Suppressor macrophage treated with lipopolysaccharide for 1 hour (primary cell): ENCODE measurements around the gene RASSF7.
"Not testable (repeated sequence)": the region's sequence is repeated elsewhere in the genome, so short reads cannot be mapped to it uniquely, and the experiment has no call there.

Experiments used
- DNase-seq, 3 donors: peaks; one replicate each; pipeline ENCODE4 v3.0.0-alpha.2; 2020 to 2022

RASSF7 gene, protein sequence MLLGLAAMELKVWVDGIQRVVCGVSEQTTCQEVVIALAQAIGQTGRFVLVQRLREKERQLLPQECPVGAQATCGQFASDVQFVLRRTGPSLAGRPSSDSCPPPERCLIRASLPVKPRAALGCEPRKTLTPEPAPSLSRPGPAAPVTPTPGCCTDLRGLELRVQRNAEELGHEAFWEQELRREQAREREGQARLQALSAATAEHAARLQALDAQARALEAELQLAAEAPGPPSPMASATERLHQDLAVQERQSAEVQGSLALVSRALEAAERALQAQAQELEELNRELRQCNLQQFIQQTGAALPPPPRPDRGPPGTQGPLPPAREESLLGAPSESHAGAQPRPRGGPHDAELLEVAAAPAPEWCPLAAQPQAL

DNA sequence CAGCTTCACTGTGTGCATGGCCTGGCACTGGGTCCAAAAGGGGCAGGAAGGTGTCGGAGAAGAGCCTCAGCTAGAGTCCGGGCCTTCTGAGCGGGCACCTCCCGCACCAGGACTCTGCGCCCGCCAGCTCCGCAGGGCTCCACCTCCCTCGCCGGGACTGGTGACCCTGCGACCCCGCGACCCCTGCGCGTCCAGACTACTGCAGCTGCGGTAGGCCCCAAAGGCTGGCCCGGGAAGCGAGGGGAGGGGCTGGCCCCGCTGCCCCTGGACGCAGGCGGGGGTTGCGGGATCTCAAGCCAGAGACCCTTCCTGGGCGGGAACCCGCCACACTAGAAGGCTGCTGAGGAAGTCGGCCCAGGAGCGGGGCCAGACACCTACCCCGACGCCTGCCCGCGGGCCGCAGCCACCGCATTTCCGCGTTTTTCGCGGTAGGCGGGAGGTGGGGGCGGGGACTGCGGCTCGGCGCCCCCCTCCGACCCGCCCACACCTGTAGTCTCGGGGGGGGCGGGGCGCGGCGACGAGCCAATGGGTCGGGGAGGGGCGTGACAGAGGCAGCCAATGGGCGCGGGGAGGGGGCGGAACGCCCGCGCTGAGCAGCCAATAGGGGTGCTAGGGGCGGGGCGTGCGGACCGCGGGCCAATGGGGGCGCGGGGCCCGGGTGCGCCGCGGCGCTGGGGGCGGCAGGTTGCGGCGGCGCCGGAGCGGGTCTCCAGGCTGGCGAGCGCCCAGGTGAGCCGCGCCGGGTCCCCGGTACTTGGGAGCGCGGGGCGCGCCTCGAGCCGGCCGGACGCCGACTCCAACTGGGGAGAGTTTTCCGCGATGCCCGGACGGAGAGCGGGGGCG, at the start of gene RASSF7, which contains the start of gene LMNTD2:
Gene RASSF7 (plus strand): TSS at position 666 of the 843 bp plus-strand sequence. CDS start 799 bp downstream, outside the sequence.
Gene LMNTD2 (minus strand): TSS at position 434 of the 843 bp plus-strand sequence. CDS start 22 bp downstream, at position 412.
- DNase-seq, result peak; percentile 93 to 98 (median 95)

DNA sequence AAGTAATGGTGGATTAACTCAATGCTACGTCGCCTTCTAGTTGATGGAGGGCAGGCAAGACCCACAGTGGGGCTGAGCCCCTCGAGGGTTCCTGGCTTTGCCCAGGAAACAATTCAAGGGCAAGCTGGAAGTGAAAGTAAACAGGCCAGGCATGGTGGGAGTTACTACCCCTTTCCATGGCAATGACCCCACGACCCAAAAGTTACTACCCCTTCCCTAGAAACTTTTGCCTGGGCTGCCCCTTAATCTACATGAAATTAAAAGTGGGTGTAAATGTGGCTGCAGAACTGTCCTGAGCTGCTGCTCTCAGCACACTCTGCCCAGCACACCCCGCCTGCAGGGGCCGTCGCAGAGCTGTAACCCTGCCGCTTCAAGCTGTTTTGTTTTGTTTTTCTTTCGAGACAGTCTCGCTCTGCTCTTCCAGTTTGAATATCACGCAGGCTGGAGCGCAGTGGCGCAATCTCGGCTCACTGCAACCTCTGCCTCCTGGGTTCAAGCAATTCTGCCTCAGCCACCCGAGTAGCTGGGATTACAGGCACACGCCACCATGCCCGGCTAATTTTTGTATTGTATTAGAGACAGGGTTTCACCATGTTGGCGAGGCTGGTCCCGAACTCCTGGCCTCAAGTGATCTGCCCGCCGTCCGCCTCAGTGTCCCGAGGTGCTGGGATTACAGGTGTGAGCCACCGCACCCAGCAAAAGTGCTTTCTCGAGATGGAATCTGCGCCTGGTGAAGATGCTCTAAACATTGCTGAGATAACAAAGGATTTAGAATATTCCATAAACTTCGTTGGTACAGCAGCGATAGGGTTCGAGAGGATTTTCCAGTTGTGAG, 47.8 kb upstream of the RASSF7 start:
- DNase-seq, result peak in 1 of 3 donors; percentile 37

DNA sequence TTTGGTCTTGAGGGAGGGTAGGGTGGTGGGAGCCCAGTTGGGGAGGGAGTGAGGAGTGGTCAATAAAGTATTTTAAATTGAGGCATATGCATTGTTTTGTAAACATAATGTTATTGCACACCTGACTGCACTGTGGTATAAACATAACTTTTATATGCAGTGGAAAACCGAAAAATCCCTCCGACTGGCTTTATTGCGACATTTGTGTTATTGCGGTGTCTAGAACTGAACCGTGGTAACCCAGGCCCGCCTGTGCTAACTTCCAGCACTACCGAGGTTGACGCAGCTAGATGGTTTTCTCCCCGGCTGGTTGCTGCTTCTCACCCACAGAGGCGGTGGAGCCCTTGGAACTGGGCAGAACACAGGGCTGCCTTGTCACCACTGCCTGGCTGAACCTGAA, 46.2 kb upstream of the RASSF7 start:
- no peak for DNase-seq

DNA sequence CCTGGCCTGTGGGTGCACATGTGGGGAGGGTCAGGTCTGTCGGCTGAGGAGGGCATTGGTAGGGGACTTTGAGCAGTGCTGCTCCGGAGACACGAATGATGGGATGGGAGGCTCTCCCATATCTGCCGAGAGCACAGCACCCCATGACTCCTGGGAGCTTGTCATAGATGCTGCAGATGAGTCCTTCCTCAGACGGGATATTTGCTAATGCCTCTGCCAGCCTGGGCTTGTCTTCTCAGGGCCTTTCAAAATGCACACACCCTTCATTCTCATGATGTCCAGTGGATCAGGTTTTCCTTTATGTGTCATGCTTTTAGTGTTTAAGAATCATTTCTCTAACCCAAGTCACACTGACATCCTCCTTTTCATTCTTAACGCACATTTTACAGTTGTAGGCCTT, 45.6 kb upstream of the RASSF7 start:
- DNase-seq, result no peak

DNA sequence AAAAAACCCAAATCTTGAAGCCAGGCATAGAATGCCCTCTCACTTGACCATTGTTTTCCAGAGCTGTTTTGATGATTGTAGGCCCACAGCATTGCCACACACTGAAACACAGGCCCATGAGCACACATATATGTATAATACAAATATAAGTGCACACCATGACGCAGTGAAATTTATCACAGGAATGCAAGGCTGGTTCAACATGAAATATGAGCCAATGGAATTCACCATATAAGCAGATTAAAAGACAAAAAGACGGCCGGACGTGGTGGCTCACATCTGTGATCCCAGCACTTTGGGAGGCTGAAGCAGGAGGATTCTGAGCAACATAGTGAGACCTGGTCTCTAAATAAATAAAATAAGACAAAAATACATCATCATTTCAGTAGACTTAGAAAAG, 44.4 kb upstream of the RASSF7 start:
- DNase-seq, result no peak

DNA sequence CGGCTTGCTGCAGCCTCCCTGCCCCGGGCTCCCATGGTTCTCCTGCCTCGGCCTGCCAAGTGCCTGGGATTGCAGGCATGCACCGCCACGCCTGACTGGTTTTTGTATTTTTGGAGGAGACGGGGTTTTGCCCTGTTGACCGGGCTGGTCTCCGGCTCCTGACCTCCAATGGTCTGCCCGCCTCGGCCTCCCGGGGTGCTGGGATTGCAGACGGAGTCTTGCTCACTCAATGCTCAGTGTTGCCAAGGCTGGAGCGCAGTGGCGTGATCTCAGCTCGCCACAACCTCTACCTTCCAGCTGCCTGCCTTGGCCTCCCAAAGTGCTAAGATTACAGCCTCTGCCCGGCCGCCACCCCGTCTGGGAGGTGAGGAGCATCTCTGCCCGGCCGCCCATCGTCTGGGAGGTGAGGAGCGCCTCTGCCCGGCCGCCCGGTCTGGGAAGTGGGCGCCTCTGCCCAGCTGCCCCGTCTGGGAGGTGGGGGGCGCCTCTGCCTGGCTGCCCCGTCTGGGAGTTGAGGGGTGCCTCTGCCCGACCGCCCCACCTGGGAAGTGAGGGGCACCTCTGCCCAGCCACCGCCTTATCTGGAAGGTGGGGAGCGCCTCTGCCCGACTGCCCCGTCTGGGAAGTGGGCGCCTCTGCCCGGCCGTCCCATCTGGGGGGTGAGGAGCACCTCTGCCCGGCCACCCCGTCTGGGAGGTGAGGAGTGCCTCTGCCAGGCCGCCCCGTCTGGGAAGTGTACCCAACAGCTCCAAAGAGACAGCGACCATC, 43.7 kb upstream of the RASSF7 start:
- not testable (repeated sequence) for DNase-seq

DNA sequence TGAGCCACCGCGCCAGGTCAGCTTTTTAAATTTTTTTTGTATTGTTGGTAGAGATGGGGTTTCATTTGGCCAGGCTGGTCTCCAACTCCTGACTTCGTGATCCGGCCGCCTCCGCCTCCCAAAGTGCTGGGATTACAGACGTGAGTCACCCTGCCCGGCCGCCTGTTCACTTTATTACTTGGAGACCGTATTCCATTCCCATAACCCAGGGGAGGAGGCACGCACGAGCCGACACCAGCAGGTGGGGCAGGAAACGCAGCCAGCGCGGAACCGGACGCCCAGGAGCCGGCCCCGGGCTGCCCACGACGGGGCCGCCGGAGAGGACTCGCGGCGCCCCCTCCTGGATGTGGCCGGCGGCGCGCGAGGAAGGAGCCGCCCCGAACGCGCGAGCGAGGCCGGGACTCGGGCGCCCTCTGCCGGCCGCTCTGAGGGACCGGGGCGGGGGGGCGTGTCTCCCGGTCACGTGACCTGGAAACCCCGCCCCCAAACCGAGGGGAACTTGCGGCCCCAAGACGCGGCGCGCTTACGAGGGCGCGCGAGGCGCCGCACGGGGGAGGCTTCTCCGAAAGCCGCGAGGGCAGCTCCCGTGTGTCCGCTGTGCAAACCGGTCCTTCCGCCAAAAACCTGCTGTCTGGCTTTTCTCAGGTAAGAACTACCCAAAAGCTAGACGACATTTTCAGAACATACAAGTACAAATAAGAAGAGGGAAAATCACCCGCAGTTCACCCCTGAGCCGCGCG, 42.1 kb upstream of the RASSF7 start:
- peak; percentile 93 to 99 (median 98) for DNase-seq

DNA sequence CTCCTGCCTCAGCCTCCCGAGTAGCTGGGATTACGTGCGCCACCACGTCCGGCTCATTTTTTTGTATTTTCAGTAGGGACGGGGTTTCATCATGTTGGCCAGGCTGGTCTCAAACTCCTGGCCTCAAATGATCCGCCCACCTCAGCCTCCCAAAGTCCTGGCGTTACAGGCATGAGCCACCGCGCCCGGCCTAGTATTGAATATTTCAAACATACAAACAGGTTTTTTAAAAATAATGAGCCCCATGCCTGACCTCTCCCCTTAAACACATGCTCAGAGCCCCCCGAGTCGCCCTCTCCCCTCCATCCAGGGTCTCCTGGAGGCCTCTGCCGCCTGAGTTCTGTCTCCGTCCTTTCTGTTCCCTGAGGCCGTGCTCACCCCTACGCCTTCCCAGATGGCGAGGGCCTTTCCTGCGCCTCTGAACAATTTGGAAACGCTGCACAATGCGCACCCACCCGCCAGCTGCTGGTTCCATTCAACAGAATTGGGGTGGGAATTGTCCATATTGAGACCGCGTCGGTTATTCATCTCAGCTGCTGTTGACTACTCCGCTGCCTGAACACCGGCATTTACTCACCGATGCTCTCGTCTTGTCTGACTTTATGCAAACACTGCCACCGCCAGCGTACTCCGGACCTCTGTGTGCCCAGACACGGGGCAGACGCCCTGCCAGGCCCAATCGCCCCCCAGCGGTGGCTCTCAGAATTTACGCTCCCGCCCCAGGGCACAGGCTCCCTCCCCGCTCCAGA, 40.2 kb upstream of the RASSF7 start:
- peak in 2 of 3 donors; percentile 51 to 61 for DNase-seq

DNA sequence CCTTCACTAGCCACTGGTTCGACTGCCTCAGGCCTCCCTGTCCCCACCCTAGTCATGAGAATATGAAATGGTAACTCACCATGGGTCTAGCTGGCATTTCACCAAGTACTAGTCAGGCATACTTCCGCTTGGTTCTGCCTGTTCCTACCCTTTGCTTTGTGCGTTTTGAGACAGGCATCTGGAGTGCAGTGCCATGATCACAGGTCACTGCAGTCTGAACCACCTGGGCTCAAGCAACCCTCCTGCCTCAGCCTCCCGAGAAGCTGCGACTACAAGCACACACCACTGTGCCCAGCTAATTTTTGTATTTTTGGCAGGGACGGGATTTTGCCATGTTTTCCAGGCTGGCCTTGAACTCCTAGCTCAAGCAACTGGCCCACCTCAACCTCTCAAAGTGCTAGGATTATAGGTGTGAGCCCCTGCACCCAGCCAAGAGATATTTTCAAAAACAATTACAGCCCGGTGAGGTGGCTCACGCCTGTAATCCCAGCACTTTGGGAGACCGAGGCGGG, 39.5 kb upstream of the RASSF7 start:
- no peak for DNase-seq

DNA sequence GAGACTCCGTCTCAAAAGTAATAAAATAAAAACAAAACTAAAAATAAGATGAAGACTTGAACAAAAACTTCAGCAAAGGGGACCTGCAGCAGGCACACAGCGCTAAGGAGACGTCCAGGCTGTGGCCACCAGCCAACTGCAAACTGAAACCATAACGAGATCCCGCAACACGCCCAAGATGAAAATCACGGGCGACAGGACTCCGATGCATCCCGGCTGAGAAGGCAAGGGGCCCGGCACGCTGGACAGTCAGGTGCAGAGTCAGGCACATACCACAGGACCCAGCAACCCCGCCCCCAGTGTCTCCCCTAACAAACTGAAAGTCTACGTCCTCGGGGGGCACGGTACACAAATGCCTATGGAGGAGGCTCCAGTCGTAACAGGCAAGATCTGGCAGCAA, 34.6 kb upstream of the RASSF7 start:
- no peak for DNase-seq

DNA sequence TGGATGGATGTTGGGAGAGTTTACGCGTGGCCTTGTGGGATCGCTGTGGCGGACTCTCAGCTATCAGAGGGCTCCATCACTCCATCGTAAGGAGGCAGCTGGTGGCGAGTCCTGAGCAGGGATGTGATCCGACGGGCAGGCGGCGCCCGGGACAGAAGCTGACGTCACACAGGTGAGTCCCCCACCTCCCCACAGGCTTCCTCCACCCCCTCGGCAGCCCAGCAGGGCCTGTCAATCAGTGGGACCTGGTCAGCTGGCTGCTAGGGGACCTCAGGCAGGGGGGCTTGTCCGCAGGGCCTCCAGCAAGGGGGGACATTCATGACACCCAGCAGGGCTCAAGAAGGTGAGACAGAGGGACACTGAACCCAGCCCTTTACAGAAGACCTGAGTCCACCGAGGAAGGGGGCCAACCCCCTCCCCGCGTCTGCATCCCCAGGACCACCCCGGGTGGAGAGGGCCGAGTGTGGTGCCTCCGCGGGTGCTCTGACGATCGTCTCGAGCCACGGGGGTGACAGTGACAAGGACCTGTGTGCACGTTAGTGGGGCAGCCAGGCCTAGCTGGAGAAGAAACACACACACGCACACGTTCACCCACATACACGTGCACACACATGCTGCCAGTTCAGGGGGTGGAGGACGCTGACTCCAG, 32.5 kb upstream of the RASSF7 start:
- no peak for DNase-seq

DNA sequence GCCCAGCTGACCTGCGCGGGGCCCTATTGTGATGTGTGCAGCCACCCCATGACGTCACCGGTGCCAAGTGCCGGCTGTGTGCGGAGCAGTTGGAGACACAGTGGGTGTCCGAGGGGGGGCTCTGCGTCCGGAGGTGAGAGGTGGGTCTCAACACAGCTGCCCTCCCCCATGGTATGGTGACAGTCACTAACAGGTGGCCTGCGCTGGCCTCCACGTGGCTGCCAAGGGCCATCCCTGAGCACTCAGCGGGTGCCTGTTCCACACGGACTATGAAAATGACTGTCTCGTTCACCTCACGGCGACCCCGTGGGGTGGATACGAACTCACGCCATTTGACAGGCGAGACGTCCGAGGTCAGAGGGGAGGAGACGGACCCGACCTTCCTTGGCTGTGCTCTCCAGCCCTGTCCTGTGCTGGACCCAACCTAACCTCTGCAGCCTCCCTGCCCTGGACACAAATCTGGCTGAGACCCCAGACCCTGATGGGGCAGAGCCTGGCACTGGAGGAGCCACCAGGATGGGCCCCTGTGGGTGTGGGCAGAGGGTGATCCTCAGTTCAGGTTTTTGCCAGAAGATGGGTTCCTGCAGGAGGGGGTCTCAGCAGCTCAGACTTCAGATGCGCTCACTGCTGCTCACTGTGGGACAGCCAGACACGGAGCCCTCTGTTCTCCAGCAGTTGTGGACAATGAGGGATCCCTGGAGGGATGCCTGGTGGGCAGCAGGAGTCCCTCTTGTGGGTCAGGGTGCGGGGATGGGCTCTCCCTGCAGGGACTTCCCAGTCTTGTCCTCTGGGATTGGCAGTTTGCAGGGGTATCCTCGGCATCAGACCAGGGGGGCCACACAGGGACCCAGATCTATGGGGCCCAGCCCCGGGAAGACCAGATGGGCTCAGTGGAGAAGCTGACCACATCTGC, 31.7 kb upstream of the RASSF7 start:
- DNase-seq, result no peak

DNA sequence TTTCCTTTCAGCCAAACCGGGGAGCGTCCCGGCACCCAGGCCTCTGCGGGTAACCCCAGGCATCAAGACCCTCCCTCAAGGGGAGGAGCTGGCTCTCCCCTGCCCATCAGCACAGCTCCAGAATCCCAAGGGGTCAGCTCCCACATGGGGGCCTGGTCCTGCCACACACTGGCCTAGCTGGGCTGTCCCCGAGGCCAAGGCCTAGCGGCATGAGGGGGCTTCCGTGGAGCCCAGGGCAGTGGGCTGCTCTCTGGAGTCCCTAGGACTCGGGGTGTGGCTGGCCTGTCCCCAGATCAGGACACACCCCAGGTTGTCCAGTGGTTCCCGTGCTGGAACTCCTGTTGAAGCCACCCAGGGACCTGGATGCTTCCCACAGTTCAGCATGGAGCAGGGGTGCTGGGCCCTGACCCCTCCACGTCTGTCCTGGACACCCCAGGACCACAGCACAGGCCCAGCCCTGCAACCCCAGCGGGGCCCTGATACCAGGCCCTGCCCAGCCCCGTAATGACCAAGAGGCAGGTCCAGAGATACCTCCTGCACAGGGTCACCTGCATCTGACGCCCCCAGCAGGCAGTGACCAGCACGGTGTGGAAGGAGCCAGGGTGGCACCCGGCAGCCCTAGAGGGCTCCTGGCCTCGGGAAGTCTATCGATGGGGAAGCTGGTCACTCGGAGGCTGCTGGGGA, 30.9 kb upstream of the RASSF7 start:
- no peak for DNase-seq

DNA sequence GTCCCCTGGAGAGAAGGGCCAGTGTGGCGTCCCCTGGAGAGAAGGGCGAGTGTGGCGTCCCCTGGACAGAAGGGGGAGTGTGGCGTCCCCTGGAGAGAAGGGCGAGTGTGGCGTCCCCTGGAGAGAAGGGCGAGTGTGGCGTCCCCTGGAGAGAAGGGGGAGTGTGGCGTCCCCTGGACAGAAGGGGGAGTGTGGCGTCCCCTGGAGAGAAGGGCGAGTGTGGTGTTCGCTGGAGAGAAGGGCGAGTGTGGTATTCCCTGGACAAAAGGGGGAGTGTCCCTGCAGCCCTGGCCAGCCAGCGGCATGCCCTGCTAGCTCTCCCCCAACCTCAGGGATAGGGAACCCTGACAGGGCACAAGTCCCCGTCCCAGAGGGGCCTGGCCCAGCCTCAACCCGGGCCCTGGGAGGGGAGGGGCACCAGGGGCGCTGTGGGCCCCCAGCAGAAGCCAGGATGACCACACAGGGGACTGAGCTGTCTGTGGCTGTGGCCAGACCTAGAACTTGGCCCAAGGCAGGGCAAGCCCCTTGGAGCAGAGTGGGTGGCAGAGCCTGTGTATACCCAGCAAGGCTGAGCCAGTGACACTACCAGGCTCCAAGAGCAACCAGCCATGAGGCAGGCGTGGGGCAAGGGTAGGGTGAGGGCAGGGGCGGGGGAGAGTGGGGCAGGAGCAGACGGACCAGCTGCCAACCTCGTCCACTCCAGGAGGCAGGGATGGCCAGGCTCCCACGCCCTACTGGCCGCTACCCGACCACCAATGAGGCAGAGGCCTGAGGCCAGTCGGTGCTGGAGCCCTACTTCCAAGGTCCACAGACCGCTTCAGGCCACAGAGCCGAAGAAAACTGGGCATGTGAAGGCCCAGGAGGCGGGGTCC, 29.6 kb upstream of the RASSF7 start:
- DNase-seq, result no peak

DNA sequence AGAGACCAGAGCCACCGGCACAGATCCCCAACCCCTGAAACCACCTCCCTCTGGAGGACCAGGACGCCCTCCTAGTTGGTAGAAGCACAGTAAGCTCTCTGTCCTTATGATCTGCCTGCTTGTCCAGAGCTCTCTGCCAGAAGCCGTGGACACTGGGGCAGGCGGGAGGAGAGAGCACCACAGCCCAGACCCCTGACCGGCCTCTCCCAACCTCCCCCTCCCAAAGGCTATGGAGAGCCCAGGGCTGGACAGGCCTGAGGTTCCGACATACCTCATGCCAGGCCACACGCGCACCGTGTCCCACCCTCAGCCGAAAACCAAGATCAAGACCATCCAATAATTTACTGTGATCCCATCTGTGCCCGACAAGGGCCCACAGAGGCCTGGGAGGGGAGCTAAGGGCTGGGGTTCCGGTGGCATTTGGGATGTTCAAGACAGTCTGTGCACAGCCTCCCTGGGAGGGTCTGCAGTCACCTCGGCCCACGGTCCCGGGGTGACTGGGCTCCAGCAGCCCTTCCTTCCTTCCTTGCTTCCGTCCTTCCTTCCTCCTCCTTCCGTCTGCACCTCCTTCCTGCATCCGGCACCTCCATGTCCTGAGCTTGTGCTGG, 28.7 kb upstream of the RASSF7 start:
- no peak for DNase-seq

DNA sequence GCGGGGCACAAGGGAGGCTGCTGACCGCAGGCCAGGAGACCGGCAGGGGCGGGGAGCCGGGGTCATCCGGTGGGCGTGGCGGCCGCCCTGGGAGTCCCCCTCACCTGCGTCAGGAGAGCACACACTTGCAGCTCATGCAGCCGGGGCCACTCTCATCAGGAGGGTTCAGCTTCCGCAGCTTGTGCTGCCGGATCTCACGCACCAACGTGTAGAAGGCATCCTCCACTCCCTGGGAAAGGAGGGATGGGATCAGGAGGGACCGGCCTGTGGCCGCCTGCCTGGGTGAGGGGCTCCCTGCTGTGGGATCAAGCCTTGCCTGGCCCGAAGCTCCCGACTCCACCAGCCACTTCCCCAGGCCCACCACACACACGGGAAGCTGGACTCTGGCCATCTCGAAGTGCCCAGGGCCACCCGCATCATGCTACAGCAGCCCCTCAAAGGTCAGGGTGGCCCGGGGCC, 28.2 kb upstream of the RASSF7 start:
- DNase-seq, result no peak
